ENCODE results near the gene ATP1A1.

DNA sequence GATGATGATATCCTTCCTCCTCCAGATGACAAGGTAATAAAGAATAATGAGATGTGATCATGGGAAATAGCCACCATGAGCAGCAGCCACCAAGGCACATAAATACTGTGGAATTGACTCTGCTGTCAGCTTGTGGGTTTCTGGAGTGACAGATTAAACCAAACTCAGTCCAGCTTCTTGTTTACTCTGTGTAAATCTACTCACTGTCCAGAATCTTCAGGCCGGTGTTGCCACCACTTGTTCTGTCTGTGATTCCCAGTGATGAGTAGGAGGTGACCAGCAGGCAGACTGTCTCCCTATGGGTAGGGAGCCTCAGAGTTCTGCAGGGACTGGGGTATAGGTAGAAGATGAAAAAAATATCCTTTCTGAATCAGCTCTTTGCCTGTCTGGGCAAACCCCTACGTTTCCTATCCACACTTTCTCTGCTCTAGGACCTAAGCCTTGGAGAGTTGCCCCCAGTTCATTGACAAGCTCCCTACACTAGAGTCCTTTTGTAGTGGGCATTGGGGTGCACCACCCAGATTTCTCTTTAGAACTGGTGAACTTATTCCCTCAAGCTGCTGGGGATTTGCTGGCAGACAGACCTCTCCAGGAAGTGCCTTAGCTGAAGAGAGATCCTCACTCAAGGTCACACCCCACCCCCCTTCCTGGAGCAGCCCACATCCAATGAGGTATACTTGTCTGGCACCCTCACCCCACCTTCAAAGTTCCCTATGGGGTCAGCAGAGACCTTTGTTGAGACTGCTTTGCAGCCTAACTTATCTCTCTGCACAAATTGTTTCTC lies 47.6 kb downstream of the ATP1A1 start:
- TF ChIP-seq, protein P1, sequence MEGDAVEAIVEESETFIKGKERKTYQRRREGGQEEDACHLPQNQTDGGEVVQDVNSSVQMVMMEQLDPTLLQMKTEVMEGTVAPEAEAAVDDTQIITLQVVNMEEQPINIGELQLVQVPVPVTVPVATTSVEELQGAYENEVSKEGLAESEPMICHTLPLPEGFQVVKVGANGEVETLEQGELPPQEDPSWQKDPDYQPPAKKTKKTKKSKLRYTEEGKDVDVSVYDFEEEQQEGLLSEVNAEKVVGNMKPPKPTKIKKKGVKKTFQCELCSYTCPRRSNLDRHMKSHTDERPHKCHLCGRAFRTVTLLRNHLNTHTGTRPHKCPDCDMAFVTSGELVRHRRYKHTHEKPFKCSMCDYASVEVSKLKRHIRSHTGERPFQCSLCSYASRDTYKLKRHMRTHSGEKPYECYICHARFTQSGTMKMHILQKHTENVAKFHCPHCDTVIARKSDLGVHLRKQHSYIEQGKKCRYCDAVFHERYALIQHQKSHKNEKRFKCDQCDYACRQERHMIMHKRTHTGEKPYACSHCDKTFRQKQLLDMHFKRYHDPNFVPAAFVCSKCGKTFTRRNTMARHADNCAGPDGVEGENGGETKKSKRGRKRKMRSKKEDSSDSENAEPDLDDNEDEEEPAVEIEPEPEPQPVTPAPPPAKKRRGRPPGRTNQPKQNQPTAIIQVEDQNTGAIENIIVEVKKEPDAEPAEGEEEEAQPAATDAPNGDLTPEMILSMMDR (IDR thresholded peaks at IDR 0.05; ENCODE audit: low read length): no peak
- TF ChIP-seq EZH2 (IDR thresholded peaks at IDR 0.05; ENCODE audit: borderline replicate concordance, low read length): no peak
